Esophagus squamous epithelium (tissue), 4 donors: ENCODE measurements around the gene GPBP1L1.

Source experiments
- POLR2A ChIP-seq, 4 donors: fragments of 450-650 bp; IDR thresholded peaks; one replicate each; pipeline ENCODE4 v1.6.1; 2017; ENCODE audit warnings: antibody characterized with exemption in 4 of 4, mild to moderate bottlenecking in 4 of 4, moderate library complexity in 3 of 4
- TF ChIP-seq, protein P1 (sequence below), 6 experiments: fragments of 450-650 bp in 4 of 6; fragments of 200-600 bp in 2 of 6; sonication (generic) in 2 of 6; IDR thresholded peaks; one replicate each; pipeline ENCODE4 v1.5.1; 2016 to 2019; ENCODE audit warnings: antibody characterized with exemption in 6 of 6, mild to moderate bottlenecking in 4 of 6, moderate library complexity in 4 of 6

DNA sequence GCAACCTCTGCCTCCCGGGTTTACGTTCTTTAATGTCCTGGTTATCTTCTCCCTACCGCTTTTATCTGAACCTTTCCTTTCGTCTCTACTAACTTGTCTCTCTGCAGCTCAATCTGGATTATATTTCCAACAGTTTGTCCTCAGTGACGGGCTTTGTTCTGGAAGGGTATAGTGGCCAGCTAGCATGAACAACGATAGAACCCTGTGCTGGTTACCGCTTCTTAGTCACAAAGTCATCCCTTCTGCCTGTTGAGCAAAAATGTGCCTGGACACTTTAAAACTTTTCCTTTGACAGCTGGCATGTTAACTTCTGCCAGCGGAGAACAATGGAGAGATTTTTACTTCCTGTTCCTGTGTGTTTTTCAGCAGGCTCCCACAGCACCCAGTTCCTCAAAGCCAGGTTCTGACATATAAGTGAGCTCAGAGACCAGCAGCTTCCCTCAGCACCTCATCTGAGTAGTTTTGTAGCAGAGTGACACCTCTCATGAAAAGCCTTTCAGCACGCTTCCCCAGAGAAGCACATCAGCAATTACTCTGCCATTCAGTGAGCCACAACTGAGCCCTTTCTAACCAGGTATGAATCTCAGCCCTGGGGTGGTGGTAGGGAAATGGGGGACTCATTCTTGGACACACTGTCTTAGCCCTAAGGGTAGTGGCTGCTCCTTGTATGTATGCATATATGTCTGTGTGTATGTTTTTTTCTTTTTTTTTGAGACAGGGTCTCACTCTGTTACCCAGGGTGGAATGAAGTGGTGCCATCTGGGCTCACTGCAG is 38.9 kb downstream of the GPBP1L1 start:
- TF ChIP-seq, protein P1, sequence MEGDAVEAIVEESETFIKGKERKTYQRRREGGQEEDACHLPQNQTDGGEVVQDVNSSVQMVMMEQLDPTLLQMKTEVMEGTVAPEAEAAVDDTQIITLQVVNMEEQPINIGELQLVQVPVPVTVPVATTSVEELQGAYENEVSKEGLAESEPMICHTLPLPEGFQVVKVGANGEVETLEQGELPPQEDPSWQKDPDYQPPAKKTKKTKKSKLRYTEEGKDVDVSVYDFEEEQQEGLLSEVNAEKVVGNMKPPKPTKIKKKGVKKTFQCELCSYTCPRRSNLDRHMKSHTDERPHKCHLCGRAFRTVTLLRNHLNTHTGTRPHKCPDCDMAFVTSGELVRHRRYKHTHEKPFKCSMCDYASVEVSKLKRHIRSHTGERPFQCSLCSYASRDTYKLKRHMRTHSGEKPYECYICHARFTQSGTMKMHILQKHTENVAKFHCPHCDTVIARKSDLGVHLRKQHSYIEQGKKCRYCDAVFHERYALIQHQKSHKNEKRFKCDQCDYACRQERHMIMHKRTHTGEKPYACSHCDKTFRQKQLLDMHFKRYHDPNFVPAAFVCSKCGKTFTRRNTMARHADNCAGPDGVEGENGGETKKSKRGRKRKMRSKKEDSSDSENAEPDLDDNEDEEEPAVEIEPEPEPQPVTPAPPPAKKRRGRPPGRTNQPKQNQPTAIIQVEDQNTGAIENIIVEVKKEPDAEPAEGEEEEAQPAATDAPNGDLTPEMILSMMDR (IDR thresholded peaks at IDR 0.05): no peak
- TF ChIP-seq POLR2A (IDR thresholded peaks at IDR 0.05): no peak
